GM18502 (cell line): Measurements from ENCODE around the gene IDH3G.

ENCODE experiments used
- ATAC-seq: cut with Tn5 transposase; IDR thresholded peaks from one replicate; pipeline ENCODE4 v1.9.1; 2021; ENCODE audit warnings: mild to moderate bottlenecking; ENCODE audit not compliant: unreplicated experiment, poor library complexity

The IDH3G gene

DNA sequence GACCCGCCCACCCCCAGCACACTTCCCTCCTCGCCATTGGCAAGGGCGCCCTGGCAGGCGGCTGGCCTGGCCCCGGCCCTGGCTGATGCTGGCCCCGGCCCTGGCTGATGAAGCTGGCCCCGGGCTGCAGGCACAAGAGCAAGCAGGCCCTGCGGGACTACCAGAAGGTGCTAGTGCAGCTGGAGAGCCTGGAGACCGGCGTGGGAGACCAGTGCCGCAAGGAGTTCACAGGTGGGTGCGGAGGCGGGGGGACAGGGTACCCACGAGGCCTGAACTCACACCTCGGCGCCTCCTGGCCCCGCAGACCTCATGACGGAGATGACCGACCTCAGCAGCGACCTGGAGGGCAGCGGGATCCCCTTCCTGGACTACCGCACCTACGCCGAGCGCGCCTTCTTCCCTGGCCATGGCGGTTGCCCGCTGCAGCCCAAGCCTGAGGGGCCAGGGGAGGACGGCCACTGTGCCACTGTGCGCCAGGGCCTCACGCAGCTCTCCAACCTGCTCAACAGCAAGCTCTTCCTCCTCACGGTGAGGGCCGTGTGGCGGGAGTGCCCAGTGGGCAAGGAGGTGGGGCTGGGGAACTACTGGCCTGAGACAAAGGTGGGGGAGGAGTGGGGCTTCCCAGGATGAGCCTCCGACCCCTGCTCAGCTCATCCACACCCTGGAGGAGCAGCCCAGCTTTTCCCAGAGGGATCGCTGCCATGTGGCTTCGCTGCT, 19.4 kb downstream of the IDH3G start:
- no peak for ATAC-seq

DNA sequence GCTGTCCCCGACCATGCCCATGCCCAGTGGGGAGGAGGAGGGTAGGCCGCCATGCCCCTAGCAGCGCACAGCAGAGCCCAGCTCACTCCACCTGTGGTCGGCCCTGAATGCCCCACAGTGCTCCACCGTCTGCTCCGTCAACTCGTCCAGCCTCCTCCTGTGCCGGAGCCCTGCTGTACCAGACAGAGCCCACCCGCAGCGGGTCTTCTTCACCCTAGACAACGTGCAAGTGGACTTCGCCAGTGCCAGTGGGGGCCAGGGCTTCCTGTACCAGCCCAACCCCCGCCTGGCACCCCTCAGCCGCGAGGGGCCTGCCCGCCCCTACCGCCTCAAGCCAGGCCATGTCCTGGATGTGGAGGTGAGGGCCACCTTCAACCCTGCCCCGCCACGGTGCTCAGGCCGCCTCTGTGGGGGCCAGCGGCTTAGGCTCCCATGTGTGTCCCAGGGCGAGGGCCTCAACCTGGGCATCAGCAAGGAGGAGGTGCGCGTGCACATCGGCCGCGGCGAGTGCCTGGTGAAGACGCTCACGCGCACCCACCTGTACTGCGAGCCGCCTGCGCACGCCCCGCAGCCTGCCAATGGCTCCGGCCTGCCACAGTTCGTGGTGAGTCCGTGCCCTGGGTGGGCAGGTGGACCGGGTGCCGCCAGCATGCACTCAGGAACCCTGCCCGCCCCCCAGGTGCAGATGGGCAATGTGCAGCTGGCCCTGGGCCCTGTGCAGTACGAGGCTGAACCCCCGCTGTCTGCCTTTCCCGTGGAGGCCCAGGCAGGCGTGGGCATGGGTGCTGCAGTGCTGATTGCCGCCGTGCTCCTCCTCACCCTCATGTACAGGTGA, 20.2 kb downstream of the IDH3G start:
- no peak for ATAC-seq

DNA sequence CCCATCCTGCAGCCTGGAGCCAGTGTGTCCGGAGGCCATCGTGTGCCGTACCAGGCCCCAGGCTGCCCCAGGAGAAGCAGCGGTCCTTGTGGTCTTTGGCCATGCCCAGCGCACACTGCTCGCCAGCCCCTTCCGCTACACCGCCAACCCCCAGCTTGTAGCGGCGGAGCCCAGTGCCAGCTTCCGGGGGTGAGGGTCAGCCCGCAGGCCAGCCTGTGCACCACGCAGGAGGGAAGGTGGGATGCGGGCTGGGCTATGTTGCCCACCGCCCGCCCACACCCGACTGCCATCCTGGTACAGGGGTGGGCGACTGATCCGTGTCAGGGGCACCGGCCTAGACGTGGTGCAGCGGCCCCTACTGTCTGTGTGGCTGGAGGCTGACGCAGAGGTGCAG, 21.0 kb downstream of the IDH3G start:
- ATAC-seq = no peak

DNA sequence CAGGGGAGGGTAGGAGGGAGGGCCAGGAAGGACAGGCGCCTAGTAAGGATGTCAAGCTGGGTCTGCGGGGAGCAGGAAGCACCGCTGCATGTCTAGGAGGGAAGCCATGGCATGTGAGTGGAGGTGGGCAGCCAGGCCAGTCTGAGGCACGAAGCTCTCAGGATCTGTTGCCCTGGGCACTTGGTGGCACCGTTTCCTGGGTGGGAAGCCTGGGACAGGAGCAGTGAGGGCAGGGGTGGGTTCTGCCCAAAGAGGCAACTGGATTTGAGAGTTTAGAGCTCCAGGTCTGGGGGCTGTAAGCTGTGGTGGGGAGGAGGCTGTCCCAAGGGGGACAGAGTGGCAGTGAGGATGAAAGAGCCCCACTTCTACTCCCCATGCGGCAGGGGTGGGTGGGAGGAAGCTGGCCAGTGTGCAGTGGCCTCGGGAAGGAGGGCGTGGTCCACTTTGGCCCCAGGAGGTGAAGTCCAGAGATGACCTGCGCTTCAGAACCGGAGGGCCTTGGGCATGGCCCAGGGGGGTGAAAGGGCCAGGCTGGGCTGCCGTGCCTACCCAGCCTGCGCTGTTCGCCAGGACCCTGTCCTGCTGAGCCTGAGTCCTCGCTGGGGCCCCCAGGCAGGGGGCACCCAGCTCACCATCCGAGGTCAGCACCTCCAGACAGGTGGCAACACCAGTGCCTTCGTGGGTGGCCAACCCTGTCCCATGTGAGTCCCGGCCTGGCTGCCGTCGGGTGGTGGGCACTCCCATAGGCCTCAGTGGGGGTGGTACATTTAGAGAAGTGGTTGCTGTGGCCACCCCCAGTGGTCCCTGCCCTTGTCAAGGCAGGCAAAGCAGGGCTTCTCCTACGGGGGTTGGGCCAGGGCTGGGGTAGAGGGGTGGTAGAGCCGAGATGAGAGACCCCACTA, 21.6 kb downstream of the IDH3G start:
- no peak for ATAC-seq

DNA sequence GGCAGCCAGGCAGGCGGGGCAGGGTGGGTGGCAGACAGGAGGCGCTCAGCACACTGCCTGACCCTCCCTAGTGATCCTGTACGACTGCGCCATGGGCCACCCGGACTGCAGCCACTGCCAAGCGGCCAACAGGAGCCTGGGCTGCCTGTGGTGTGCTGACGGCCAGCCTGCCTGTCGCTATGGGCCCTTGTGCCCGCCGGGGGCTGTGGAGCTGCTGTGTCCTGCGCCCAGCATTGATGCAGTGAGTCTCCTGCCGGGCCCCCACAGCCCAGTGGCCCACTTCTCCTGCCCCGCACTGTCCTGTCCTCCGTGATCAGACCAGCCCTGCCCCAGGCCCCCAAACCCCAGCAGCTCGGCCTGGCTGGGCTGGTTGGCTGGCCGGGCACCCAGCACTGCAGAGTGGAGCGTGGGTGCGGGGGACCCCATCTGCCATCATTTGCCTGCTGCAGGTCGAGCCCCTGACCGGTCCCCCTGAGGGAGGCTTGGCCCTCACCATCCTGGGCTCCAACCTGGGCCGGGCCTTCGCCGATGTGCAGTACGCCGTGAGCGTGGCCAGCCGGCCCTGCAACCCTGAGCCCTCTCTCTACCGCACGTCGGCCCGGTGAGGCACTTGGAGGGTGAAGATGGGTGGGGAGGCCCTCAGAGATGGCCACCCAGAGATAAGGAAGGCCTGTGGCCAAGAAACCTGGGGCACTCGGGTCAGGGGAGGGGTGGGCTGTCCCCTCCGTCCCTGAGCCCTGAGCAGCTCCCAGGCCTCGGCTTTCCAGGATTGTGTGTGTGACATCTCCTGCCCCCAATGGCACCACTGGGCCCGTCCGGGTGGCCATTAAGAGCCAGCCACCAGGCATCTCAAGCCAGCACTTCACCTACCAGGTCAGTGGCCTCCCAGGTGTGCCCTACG, 22.5 kb downstream of the IDH3G start:
- no peak for ATAC-seq

DNA sequence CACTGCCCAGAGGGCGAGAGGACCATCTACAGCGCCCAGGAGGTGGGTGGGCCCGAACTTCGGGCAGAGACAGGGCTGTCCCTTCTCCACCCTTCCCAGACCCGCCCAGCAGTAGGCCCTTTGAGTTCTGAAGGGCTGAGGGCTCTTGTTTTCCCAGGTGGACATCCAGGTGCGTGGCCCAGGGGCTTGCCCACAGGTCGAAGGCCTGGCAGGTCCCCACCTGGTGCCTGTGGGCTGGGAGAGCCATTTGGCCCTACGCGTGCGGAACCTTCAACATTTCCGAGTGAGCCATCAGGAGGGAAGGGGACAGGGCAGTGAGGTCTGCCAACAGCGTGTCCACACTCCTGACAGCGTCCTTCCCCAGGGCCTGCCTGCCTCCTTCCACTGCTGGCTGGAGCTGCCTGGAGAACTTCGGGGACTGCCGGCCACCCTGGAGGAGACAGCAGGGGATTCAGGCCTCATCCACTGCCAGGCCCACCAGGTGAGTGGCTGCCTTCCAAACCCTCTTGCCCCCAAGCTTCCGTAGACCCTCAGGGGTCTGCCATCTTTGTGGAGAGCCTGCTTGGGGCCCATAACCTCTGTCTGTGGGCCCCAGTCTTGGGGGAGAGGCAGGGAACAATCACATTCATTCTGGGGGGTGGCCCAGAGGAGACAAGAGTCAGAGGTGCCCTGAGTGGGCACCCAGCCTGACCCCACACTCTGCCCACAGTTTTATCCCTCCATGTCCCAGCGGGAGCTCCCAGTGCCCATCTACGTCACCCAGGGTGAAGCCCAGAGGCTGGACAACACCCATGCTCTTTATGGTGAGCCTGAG, 23.4 kb downstream of the IDH3G start:
- no peak for ATAC-seq

DNA sequence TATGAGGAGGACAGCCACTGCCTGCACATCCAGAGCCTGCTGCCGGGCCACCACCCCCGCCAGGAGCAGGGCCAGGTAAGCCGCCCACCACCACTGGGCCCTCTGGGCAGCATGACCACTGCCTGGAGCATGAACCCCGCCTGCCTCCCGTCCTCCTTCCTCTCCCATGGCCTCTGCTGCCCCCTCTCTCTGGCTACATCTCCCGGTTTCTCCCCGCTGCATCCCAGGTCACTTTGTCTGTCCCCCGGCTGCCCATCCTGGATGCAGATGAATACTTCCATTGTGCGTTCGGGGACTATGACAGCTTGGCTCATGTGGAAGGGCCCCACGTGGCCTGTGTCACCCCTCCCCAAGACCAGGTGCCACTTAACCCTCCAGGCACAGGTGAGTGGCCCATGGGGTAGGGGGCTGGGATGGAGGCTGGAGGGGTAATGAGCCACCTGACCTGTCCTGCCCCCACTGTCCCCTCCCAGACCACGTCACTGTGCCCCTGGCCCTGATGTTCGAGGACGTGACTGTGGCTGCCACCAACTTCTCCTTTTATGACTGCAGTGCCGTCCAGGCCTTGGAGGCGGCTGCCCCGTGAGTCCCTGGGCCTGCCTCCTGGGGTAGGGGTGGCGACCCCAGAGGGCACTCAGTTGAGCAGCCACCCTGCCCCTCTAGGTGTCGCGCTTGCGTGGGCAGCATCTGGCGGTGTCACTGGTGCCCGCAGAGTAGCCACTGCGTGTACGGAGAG, 24.1 kb downstream of the IDH3G start:
- ATAC-seq = no peak

DNA sequence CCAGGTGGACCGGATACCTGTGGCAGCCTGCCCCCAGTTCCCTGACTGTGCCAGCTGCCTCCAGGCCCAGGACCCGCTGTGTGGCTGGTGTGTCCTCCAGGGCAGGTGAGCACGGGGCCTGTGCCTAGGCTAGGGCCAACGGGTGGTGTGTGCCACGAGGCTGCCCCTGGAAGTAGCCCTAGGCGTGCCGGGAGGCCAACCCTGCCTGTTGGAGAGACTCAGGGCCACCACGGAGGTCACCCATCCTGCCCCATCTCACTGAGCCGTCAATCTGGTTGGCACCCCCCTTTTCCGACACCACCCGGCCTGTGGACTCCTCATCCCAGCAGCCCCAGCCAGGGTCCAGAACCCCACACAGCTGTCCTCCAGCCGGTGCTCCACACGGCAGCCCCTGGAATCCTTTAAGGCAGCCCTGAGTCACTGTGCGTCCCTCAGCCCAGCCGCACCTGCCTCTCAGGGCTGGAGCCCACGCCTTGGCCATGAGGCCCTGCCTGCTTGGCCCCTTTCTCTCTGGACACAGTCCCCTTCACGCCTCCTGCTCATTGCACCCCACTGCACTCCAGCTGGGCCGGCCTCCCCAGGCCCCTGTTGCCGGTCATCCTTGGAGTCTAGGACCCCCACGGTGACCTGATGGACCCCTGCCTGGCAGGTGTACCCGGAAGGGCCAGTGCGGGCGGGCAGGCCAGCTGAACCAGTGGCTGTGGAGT, 24.9 kb downstream of the IDH3G start:
- no peak for ATAC-seq

GRCh38 chrX:153768311-153769157, 25.6 kb downstream of the IDH3G start:
- no peak for ATAC-seq

- no peak for ATAC-seq
Observed at GRCh38 chrX:153767674-153768055, 26.5 kb downstream of the IDH3G start.

GRCh38 chrX:153766871-153767673, 27.1 kb downstream of the IDH3G start:
- ATAC-seq = no peak

- no peak for ATAC-seq
Observed at GRCh38 chrX:153766098-153766817, 27.9 kb downstream of the IDH3G start.

- no peak for ATAC-seq
Observed at GRCh38 chrX:153765138-153766079, 28.8 kb downstream of the IDH3G start.

GRCh38 chrX:153764786-153765137, 29.4 kb downstream of the IDH3G start:
- no peak for ATAC-seq
